Fibroblast of lung (primary cell): ENCODE measurements around the gene SLC2A4RG.

ENCODE experiments used
- EZH2 ChIP-seq: IDR thresholded peaks from 2 replicates; pipeline ENCODE4 v1.5.1; 2012; ENCODE audit warnings: low read length, control low read depth, mild to moderate bottlenecking; ENCODE audit errors: missing control alignments
- TF ChIP-seq, protein P1 (sequence below), 2 donors: IDR thresholded peaks in 1 of 2; conservative IDR thresholded peaks in 1 of 2; 1 replicate in 1 of 2; 2 replicates in 1 of 2; pipeline ENCODE4 v1.5.1; 2011 to 2012; ENCODE audit warnings: low read length in 2 of 2, control low read depth in 1 of 2, inconsistent platforms in 1 of 2, low read depth in 1 of 2, mild to moderate bottlenecking in 1 of 2

GRCh38 chr20:63748934-63749270 is 9.3 kb downstream of the SLC2A4RG start:
- TF ChIP-seq, protein P1, sequence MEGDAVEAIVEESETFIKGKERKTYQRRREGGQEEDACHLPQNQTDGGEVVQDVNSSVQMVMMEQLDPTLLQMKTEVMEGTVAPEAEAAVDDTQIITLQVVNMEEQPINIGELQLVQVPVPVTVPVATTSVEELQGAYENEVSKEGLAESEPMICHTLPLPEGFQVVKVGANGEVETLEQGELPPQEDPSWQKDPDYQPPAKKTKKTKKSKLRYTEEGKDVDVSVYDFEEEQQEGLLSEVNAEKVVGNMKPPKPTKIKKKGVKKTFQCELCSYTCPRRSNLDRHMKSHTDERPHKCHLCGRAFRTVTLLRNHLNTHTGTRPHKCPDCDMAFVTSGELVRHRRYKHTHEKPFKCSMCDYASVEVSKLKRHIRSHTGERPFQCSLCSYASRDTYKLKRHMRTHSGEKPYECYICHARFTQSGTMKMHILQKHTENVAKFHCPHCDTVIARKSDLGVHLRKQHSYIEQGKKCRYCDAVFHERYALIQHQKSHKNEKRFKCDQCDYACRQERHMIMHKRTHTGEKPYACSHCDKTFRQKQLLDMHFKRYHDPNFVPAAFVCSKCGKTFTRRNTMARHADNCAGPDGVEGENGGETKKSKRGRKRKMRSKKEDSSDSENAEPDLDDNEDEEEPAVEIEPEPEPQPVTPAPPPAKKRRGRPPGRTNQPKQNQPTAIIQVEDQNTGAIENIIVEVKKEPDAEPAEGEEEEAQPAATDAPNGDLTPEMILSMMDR (conservative IDR thresholded peaks at IDR 0.05 in 1 of 2, IDR thresholded peaks at IDR 0.05 in 1 of 2; ENCODE audit: low read depth in 1 of 2, low read length in 2 of 2): no peak
- TF ChIP-seq EZH2: no peak
